Left hindlimb (tissue), 1 donor: ENCODE results near the gene SFXN5.

ENCODE experiments used
- DNase-seq: peaks from one replicate; pipeline ENCODE4 v3.0.0-alpha.2; 2018

The SFXN5 gene

DNA sequence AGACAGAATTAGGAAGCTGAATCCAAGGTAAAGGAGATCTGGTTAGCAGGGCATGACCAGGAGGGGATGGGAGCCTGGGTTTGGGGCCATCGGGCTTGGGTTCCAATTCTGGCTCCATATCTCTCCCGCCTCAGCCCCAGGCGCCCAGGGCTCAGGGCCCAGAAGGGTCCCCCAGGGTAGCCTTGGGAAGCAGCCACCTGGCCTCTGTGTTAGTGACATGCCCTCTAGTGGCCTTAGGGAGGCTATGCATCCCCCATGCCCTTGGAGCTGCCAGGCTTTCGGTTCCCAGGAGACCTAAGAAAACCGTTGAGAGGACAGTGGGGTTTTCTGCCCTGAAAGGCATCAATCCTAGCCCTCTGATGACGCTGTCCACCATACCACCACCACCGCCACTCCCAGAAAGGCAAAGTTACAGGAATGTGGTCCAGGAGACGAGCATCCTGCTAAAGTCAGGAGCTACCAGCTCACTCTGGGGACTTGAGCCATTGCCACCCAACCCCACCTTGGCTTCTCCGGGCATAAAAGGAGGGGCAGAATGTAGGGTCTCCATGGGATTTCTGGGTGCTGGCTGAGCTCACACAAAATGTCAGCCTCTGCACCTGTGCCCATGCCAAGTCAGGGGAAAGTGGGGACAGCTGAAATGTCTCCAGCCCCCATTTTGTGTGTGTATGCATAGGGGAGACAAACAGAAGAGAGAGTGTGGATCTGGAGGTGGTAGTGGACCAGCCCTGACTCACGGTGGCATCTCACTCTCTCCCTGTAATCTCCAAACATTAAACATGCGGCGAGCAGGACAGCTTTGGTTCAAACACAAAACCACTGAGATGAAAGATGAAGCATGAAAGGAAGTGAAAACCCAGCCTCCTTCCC is 97.7 kb downstream of the SFXN5 start:
- peak; percentile 36 for DNase-seq

DNA sequence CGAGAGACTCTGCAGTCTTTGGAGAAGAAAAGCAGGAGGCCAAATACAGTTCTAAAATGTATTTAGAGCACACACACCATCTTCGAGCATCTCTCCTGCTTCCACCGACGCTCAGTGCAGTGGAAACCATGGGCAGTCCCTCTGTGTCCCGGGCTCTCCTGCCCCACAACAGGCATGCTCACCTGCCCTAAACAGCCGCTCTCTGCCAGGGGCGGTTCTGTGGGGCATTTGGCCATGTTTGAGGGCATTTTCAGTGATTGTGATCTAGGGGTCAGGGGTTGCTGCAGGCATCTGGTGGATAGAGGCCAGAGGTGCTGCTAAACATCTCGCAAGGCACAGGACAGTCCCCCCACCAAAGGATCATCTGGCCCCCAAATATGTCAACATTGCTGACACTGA is 98.4 kb downstream of the SFXN5 start:
- peak; percentile 4 for DNase-seq

DNA sequence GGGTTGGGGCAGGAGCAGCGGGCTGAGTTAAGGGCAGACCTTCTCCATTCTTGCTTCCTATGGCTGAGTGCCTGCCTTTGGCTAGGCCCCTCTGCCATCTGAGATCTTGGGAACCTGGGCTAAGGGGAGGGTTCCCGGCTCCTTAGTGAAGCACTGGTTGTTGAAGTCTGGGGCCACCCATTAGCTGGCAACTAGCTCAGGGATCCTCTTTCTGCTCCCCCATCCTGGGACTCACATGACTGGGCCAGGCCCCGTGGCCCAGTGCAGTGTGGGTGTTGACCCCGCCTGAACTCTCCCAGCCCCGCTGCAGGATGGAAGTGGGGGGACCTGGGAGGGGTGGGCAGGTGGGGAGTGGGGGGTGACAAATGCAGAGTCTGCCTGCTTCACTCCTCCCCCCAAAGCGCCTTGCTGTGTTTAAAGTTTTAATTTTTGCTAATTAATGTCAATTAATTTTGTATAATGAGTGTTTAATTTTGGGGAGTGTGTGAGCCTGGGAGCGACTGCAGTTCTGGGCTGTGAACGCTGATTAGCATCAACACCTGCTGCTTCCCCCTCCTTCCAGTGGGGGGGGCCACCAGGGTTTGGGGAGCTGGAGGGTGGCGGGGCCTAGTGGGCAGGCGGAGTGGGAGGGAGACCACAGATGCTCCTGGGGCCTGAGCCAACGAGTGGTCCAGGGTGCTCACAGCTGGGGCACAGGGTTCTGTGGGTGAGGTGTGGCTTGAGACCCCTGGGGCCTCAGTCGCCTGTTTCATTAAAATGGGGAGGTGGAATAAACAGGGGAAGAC is 99.0 kb downstream of the SFXN5 start:
- DNase-seq: peak; percentile 6

DNA sequence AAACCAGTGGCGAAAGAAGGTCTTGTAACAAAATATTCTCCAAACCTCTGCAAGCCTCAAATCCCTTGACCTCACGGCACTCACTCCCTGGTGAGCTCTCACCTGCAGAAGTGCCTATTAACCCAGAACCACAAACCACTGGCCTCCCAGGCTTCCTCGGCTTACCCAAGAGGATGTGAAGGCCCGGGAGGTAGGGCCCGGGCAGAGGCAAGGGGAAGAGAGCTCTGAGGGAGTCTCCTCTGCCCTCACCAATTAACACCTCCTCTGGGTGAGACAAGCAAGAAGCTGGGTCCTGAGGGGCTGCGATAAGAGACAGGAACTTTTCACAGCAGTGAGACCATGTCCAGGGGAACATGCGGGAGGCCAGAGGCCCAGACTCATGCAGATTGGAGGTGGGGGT is 100.5 kb downstream of the SFXN5 start:
- peak; percentile 16 for DNase-seq

DNA sequence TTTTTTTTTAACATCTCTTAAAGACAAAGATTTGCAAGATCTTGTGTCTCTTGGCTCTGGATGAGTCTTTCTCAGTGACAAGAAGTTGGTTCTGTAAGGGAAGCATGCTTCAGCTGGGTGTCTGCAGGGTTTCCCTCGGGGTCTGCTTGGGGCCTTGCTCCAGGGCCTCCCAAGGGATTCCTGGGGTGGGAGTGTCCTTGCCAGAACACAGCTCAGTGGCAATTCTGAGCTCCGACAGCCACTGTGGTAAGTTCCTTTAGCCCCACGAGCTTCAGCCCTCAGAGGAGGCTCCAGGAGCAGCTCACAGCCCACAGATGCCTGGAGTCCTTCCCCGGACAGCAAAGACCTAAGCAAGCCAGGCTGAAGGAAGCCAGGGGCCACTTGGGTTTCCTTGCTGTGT is 101.8 kb downstream of the SFXN5 start:
- DNase-seq: peak; percentile 6

DNA sequence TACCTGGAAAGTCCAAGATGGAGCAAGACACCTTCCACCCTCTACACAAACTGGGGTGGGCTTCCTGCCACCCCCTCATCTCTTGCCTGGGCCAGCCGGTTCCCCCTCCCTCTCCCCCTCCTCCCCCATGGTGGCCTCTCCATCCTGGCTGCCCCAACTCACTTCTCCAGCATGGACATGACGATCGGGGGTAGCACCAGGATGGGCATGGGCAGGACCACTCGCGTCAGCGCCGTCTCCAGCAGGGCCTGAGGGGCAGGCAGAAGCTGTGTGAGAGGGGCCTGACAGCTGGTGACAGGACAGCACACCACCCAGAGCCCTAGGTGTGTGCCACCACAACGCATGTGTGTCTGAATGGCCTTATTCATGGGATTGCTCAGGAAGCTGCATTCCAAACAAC is 103.2 kb downstream of the SFXN5 start:
- DNase-seq: peak; percentile 24

DNA sequence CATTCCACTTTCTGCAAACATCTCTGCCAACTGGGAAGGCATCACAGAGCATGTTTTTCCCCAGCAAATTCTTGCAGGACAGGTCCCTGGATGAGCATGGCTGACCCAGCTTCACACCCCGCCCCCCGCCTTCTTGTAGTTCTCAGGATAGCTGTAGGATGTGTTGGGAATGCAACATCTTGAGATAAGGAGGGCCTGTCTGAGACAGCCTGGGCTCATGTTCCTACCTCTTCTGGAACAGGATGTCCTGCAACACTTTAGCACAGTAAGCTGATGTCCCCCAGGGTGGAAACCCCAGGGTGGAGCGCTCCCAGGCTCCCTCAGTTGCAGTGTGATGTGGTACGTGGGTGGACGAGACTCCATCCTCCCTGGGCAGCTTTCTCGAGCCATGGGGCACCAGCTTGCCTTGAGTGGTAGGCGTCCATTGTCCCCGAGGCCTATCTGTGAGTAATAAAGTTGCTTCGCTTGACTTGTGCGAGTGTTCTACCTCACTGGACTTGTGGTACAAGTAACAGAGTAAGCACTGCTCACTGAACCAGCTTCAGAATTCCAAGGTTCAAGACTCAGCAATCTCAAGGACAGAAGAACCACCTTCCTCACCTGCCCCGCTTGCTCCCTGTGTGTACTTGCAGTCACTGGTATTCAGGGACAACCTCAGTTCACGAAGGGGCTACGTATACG is 105.6 kb downstream of the SFXN5 start:
- DNase-seq: peak; percentile 19

DNA sequence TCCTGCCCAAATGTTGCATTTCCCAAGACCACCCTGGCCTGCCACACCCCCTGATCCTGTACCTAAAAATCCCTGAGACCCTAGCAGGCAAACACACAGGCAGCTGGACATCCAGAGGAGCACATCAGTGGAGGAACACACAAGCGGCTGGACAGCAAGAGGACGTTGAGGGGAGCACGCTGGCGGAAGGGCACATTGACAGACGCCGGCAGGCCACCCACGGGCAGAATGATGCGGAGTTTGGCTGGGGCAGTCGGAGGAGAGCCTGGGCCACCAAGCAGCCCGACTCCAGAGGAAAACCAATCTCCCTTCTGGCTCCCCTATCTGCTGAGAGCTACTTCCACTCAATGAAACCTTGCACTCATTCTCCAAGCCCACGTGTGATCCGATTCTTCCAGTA is 106.5 kb downstream of the SFXN5 start:
- peak; percentile 19 for DNase-seq

DNA sequence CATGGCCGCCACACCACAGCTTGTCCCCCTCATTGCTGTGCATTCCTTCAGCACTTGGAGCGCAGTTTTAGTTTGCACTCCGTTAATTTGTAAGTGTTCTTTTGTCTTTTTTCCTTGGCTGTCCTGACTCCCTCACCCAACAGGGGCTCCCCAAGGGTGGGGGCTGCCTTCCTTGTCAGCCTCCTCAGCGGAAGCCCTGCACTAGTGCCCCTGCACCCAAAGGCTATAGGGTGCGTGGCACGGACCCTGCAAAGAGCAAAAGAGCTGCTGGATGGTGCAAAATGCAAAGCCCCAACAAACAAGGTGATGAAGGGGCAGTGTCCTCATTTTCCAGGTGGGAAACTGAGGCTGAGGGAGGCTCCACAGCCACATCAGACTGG is 107.4 kb downstream of the SFXN5 start:
- DNase-seq: peak; percentile 4

DNA sequence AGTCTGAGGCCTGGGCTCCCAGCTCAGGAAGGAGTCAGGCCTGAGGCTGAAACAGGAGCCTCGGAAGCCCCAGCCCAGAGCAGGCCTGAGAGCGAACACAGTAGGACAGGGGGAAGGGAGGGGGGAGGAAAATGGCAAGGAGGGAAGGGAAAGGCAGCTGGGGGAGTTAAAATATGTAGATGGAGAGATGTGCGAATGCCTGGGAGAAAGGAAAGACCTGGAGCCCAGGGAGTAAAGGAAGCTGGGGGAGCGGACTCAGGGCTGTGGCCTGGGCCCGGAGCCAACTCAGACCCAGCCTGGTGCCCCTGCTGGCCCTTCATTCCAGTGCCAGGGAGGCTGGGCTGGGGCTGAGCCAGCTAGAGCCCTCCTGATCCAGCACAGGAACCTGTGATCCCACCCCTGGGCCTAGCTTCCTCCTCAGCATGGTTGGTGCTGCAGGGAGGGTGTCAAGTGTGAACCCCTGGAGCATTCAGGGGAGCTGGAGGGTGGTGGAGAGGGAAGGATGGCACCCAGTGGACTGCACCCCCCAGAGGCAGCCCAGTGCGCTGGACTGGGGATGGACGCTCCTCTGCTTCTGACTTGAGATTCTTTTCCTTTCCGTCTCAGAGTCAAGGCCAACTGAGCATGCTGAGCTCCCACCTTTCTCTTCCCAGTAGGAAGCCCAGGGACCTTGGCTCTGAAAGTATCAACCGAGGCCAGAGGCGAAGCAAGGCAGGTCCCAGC is 107.9 kb downstream of the SFXN5 start:
- DNase-seq: peak; percentile 25

DNA sequence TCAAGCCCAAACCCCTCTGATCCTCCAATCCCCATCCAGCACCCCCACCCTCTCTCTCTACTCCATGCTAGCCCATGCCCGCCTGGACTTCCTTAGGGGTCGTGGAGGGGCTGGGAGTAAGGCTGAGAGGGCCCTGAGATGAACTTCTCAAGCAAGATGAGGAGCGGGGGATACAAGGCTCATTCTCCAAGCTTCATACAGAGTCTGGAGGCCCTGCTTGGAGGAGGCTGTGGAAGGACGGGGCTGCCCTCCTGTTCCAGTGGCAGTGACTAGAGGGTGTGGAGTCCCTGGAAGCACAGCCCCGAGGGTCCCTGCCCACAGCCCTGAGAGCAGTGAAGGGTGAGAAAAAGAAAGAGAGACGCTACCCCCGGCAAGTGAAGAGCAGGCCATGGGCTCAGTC is 108.6 kb downstream of the SFXN5 start:
- DNase-seq: no peak

DNA sequence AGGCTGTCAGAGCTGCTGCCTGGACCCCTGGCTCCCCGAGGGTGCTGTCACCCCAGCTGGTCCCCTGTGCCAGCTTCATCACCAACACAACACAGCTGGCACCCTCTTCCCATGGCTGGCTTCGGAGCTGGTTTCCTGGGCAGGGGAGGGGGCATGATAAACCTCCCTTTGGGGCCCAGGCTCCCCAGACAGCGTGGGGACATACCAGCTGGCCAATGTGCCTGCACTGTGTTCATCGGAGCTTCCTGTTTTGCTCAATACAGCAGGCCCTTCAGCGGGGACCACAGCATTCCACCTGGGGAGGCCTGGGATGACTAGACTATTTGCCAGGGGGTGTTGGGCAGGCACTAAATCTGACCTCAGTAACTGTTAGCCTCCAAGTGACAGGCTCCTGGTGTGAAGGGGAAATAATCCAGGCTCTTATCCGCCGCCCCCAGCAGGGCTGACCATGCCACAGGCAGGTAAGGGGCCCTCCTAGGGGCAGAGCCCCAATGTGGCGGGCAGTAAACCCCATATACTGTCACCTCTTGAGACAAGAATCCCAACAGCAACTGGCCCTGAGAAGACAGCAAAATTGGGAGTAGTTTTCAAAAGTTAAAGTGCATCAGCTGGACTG is 109.6 kb downstream of the SFXN5 start:
- peak; percentile 13 for DNase-seq

DNA sequence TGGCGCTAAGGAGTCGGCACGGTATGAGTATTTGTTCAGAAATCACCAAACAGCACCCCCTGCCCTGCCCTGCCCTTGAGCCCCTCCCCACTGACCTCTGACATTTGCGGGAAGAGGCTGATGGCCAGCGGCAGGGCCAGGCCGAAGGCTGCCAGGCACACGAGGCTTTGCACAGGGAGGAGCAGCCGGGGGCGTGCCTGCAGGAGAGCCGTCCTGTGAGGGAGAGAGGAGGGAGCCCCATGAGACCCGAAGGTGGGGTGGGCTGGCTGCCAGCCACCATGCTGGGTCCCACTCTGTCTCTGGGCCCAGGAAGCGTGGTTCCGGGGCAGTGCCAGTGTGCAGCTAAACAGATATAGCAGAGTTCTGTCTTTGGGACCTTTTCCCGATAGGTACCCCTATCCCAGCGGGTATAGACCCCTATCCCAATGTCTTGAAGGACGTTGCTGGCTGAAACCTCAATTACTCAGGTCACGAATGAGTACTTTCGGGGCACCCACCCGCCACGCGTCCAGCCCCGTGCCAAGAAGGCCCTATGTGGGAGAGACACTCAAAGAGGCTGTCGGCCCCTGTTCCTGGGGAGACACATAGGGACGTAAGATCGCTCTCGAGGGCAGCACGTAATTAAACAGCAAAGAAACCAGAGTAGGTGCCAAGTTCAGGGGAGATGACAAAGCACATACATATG is 110.3 kb downstream of the SFXN5 start:
- DNase-seq: peak; percentile 6

DNA sequence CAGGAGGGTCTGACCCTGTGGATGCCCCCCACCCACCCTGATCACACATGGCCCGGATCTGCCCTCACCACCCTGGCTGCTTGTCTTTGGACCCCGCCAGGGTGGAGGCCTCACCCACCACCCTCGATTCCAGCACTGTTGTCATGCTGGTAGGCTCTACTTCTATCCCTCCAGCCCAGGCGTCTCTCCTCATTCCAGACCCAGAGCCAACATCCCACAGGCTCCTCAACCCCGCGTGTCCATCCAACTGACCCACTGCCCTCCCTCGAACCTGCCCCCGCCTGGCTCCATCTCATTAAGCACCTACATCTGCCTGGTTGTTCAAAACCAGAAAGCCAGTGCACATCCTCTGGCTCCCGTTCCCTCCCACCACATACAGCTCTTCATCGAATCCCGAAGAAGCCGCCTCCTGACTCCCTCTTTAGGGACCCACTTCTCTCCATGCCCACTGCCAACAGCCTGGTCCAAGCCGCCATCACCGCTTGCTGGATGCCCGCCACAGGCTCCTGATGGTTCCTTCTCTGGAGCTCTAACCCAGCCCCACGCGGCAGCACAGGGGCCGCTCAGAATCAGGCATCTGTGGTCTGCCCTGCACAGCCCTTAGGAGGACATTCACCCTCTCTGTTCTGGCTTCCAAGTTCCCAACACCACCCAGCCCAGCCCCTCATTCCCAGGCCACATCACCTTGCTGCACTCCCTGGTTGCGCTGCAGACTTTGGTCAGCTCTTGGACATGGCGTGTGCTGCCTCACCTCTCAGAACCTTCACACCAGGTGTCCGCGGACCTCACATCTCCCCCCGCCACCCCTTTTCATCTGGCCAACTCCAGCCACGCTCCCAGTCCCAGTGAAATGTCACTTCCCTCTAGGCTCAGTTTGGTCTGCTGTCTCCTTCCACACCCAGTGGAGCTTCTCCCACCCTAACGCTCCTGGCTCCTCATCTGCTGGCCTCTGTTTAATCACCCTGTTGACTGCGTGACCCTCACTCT is 111.2 kb downstream of the SFXN5 start:
- peak; percentile 15 for DNase-seq

DNA sequence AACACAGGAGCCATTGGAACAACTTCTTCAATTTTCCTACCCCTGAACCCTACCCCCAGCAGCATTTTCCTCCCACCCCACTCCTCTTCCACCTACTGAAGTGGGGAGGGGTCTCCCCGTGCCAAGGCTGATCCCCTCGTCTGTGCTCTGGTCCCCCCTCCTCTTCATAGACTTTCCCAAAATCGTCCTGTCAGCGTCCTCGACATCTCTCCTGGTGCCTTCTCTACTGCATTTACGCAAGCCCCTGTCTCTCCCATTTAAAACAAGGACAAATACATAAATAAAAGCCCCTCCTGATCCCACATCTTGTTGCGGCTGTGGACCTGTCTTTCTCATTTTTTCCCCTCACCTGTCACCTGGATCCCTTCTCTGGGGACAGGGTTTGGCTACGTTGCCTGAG is 112.0 kb downstream of the SFXN5 start:
- DNase-seq: no peak

DNA sequence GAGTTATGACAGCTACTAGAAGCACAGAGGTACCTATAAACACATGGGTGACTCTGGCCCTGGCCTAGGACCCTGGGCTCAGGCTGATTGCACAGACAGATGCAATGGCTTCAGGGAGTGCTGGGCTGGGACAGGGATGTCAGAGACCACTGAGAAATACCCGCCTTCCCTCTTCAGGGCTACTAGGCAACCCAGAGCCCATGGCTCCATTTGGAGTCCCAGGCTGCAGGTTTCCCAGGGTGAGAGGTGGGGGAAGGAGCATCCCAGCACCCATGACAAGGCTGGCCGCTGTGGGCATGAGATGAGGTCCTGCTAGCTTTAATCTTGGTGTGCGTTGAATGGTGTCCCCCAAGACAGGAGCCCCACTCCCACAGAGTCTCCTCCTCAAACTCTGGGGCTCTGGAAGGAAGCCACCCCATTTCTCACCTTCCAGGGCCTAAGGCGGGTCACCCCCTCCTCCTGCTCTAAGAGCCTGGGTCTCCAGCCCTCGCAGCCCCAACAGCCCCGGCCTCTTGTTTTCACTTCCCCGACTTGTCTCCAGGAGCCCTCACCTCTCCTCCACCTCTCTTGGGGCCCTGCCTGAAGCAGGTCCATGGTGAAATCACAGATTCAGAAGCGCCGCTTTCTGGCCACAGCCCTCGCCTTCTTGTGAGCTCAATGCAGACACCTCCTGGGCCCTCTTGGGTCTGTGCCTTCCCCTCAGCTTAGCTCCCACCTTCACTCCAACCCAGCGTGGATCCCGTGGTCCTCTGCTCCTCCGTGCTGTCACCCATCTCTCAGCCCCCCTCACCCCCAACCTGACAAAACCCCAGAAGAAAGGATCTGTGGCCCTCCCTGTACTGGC is 112.7 kb downstream of the SFXN5 start:
- DNase-seq: no peak

DNA sequence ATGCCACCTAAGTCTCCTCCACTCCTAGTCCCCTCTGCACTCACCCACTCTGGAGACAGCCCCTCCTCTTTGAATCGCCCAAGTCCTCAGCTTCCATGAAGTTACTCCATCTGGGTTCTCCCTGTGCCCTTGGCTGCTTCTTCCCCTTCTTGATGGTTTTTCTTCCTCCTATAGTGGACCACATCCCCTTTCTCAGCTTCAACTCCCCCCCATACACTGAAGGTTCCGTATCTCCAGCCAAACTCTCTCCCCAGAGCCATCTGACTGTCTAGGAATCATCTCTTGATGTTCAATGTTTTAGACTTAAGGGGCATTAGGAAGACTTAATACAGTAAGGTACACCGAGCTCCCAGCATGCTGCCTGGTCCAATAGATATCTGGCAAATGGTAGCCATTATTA is 114.6 kb downstream of the SFXN5 start:
- peak; percentile 5 for DNase-seq

DNA sequence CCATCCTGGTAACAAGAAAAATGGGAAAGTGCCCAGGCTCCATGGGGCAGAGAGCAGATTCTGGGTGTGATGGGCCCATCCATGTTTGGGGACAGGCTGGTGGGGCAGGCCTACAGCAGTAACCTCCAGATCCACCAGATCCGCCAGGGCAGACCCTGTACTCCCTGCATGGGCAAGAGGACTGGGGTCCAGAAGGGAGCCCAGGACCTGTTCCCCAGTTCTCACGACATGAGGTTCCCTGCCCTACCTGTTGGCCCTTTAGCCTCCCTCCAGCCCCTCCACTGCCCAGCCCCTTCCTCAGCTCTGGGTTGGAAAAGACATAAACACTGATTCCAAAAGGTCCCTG is 115.5 kb downstream of the SFXN5 start:
- DNase-seq: no peak

DNA sequence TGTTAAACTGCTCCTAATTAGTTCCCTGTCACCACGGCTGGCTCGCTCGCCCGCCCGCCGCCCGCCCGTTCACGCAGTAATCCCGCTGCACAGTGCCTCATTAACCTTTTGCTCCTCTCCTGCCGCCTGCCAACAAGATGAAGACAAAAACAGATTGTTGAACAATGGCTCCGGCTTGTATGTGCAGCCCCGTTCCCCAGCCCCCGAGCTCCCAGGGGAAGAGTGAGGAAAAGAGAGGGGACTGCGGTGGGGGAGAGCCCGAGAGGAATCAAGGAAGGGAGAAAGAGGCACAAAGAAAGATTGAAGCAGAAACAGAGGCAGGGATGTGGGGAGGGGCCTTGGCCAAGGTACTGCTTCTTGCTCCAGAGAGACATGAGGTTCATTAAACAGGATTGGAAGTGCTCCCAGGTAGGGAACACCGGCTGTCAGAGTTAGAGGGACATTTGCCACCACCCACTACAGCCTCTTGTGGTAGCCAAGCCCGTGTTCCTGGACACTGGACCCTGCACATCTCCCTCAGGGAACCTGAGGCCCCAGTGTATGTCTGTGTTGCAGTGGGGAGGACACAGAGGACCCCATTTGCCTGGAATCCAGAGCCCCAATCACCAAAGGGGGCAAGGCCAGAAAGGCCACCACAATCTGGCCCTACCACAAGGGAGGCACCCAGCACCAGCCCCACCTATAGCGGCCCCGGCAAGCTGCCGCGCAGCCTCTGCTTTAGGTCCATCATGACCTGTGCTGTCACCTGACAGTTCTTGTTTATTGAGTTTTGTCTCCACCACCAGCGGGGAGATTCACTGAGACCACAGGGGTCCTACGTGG is 116.1 kb downstream of the SFXN5 start:
- peak; percentile 20 for DNase-seq
